ENCODE results near the gene IQGAP2.
A peak's percentile ranks its signal among the peaks of the same experiment; 100 is the strongest.

IQGAP2 gene

DNA sequence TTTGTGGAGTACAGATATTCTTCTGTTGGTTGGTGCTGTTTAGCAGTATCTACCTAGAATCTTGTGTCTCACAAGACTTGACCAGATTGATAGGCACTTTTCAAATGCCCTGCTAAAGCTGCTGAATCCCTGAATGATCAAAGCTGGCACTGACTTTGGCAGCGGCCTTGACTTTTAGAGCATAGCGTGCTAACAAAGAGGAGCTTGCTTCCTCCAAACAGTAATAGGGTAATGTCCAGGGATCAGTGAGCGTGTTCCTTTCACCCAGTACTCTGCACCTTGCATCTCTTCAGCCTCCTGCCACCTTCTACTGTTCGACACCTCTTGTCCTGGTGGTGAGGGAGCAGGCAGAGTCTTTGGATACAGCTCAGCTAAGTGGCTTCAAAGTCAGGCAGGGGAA, 100.8 kb downstream of the IQGAP2 start:
- no peak for ATAC-seq
- TF ChIP-seq ISL1 (CRISPR knock-in tag; IDR thresholded peaks at IDR 0.05) (no peak), ZNF70 (CRISPR knock-in tag; IDR thresholded peaks at IDR 0.05) (no peak), RARB (CRISPR knock-in tag; IDR thresholded peaks at IDR 0.05) (no peak), BACH2 (CRISPR knock-in tag; IDR thresholded peaks at IDR 0.05; ENCODE audit: borderline replicate concordance) (no peak), OSR1 (CRISPR knock-in tag; IDR thresholded peaks at IDR 0.05) (no peak), ESRRG (CRISPR knock-in tag; IDR thresholded peaks at IDR 0.05) (no peak)
- TF ChIP-seq, protein P1, sequence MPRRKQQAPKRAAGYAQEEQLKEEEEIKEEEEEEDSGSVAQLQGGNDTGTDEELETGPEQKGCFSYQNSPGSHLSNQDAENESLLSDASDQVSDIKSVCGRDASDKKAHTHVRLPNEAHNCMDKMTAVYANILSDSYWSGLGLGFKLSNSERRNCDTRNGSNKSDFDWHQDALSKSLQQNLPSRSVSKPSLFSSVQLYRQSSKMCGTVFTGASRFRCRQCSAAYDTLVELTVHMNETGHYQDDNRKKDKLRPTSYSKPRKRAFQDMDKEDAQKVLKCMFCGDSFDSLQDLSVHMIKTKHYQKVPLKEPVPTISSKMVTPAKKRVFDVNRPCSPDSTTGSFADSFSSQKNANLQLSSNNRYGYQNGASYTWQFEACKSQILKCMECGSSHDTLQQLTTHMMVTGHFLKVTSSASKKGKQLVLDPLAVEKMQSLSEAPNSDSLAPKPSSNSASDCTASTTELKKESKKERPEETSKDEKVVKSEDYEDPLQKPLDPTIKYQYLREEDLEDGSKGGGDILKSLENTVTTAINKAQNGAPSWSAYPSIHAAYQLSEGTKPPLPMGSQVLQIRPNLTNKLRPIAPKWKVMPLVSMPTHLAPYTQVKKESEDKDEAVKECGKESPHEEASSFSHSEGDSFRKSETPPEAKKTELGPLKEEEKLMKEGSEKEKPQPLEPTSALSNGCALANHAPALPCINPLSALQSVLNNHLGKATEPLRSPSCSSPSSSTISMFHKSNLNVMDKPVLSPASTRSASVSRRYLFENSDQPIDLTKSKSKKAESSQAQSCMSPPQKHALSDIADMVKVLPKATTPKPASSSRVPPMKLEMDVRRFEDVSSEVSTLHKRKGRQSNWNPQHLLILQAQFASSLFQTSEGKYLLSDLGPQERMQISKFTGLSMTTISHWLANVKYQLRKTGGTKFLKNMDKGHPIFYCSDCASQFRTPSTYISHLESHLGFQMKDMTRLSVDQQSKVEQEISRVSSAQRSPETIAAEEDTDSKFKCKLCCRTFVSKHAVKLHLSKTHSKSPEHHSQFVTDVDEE (CRISPR knock-in tag; IDR thresholded peaks at IDR 0.05), result no peak
- TF ChIP-seq, protein P2, sequence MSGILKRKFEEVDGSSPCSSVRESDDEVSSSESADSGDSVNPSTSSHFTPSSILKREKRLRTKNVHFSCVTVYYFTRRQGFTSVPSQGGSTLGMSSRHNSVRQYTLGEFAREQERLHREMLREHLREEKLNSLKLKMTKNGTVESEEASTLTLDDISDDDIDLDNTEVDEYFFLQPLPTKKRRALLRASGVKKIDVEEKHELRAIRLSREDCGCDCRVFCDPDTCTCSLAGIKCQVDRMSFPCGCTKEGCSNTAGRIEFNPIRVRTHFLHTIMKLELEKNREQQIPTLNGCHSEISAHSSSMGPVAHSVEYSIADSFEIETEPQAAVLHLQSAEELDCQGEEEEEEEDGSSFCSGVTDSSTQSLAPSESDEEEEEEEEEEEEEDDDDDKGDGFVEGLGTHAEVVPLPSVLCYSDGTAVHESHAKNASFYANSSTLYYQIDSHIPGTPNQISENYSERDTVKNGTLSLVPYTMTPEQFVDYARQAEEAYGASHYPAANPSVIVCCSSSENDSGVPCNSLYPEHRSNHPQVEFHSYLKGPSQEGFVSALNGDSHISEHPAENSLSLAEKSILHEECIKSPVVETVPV (CRISPR knock-in tag; IDR thresholded peaks at IDR 0.05), result no peak

DNA sequence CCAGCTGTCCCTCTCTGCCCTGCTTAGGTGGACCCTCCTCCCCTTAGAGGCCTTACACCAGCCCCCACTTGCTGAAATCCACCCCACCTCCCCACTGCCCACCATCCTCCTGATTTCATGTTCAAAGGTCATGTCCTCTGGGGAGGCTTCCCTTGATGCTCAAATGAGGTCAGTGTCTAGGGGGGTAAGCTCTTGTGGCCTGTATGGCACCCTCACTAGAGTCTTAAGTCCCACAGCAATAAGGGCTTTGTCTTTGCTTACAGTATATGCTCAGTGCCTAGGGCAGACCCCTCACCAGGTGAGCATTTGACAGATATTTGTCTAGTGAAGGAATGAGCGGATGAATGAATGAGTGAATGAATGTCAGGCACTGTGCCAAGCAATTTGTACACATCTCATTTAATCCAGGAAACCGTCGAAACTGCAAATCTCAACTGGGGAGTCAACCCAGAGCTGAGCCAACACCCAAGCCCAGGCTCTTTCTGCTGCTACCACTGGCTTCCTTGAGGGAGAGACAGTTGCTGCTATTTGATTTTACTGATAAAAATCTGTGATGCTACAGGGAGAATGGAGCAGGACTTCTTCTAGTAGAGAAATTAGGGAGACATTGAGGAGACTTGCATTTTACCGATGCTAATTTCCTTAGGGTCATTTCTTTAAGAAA, 101.9 kb downstream of the IQGAP2 start:
- no peak for ATAC-seq
- TF ChIP-seq, protein P1 (CRISPR knock-in tag; IDR thresholded peaks at IDR 0.05), result no peak
- TF ChIP-seq, protein P3, sequence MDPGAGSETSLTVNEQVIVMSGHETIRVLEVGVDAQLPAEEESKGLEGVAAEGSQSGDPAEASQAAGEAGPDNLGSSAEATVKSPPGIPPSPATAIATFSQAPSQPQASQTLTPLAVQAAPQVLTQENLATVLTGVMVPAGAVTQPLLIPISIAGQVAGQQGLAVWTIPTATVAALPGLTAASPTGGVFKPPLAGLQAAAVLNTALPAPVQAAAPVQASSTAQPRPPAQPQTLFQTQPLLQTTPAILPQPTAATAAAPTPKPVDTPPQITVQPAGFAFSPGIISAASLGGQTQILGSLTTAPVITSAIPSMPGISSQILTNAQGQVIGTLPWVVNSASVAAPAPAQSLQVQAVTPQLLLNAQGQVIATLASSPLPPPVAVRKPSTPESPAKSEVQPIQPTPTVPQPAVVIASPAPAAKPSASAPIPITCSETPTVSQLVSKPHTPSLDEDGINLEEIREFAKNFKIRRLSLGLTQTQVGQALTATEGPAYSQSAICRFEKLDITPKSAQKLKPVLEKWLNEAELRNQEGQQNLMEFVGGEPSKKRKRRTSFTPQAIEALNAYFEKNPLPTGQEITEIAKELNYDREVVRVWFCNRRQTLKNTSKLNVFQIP (CRISPR knock-in tag; IDR thresholded peaks at IDR 0.05; ENCODE audit: borderline replicate concordance, low read depth), result no peak
- TF ChIP-seq, protein P4, sequence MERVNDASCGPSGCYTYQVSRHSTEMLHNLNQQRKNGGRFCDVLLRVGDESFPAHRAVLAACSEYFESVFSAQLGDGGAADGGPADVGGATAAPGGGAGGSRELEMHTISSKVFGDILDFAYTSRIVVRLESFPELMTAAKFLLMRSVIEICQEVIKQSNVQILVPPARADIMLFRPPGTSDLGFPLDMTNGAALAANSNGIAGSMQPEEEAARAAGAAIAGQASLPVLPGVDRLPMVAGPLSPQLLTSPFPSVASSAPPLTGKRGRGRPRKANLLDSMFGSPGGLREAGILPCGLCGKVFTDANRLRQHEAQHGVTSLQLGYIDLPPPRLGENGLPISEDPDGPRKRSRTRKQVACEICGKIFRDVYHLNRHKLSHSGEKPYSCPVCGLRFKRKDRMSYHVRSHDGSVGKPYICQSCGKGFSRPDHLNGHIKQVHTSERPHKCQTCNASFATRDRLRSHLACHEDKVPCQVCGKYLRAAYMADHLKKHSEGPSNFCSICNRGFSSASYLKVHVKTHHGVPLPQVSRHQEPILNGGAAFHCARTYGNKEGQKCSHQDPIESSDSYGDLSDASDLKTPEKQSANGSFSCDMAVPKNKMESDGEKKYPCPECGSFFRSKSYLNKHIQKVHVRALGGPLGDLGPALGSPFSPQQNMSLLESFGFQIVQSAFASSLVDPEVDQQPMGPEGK (CRISPR knock-in tag; IDR thresholded peaks at IDR 0.05; ENCODE audit: borderline replicate concordance), result no peak
- TF ChIP-seq ZNF8 (CRISPR knock-in tag; IDR thresholded peaks at IDR 0.05) (no peak), PPARA (CRISPR knock-in tag; IDR thresholded peaks at IDR 0.05; ENCODE audit: borderline replicate concordance) (no peak), ZFP30 (CRISPR knock-in tag; IDR thresholded peaks at IDR 0.05) (no peak), BACH2 (CRISPR knock-in tag; IDR thresholded peaks at IDR 0.05; ENCODE audit: borderline replicate concordance) (no peak), ZNF70 (CRISPR knock-in tag; IDR thresholded peaks at IDR 0.05) (no peak), SNAI2 (CRISPR knock-in tag; IDR thresholded peaks at IDR 0.05) (no peak), OSR1 (CRISPR knock-in tag; IDR thresholded peaks at IDR 0.05) (no peak), CSDC2 (CRISPR knock-in tag; IDR thresholded peaks at IDR 0.05) (no peak)

DNA sequence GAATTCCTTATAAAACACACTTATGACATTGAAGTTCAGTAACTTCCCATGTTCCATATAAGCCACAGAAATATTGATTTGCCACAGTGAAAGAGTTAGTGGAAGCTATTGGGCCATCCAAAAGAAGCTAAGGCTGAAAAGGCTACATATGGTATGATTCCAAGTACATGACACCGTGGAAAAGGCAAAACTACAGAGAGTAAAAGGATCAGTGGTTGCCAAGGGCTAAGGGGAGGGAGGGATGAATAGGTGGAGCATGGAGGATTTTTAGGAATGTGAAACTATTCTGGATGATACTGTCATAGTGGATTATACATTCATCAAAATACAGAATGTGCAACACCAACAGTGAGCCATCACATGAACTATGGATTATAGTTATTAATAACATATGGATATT, 110.4 kb downstream of the IQGAP2 start:
- no peak for TF ChIP-seq ZNF70 (CRISPR knock-in tag; IDR thresholded peaks at IDR 0.05)
- TF ChIP-seq, protein P5, sequence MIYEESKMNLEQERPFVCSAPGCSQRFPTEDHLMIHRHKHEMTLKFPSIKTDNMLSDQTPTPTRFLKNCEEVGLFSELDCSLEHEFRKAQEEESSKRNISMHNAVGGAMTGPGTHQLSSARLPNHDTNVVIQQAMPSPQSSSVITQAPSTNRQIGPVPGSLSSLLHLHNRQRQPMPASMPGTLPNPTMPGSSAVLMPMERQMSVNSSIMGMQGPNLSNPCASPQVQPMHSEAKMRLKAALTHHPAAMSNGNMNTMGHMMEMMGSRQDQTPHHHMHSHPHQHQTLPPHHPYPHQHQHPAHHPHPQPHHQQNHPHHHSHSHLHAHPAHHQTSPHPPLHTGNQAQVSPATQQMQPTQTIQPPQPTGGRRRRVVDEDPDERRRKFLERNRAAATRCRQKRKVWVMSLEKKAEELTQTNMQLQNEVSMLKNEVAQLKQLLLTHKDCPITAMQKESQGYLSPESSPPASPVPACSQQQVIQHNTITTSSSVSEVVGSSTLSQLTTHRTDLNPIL (CRISPR knock-in tag; IDR thresholded peaks at IDR 0.05; ENCODE audit: low read depth), result 0 out of 2 replicates have a peak, but pooled peaks have one; percentile 19
- TF ChIP-seq ZFP3 (CRISPR knock-in tag; IDR thresholded peaks at IDR 0.05), result 0 out of 2 replicates have a peak, but pooled peaks have one; percentile 27
- peak; percentile 80 for ATAC-seq

Data from SK-N-SH treated with all-trans-retinoic acid at 6 μM for 48 hours (cell line).